Measurements from ENCODE around the gene NTN1.

- TF ChIP-seq, protein P1, sequence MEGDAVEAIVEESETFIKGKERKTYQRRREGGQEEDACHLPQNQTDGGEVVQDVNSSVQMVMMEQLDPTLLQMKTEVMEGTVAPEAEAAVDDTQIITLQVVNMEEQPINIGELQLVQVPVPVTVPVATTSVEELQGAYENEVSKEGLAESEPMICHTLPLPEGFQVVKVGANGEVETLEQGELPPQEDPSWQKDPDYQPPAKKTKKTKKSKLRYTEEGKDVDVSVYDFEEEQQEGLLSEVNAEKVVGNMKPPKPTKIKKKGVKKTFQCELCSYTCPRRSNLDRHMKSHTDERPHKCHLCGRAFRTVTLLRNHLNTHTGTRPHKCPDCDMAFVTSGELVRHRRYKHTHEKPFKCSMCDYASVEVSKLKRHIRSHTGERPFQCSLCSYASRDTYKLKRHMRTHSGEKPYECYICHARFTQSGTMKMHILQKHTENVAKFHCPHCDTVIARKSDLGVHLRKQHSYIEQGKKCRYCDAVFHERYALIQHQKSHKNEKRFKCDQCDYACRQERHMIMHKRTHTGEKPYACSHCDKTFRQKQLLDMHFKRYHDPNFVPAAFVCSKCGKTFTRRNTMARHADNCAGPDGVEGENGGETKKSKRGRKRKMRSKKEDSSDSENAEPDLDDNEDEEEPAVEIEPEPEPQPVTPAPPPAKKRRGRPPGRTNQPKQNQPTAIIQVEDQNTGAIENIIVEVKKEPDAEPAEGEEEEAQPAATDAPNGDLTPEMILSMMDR (IDR thresholded peaks at IDR 0.05; ENCODE audit: poor library complexity) = no peak
- TF ChIP-seq EZH2 (IDR thresholded peaks at IDR 0.05; ENCODE audit: borderline replicate concordance) = no peak
Measured at GRCh38 chr17:9001559-9001958, 19.8 kb upstream of the NTN1 start.

Measured in hepatocyte (in vitro differentiated cells).